Adrenal gland (tissue), 12 donors: ENCODE results near the gene ADARB2. TPM values are rescaled to one million over a fixed set of nuclear protein-coding genes. Genes with fewer than 3 reads are reported as not detected.

Experiments
- DNase-seq, 7 donors: peaks; one replicate each; pipeline ENCODE4 v3.0.0-alpha.2; 2019 to 2020
- H3K27ac ChIP-seq, 5 donors: fragments of 200-600 bp; sonication (generic) in 4 of 5; 1 replicate in 3 of 5; 2 replicates in 2 of 5; pipeline versions ENCODE4 v1.5.1 to v1.8.0; 2016 to 2020; ENCODE audit warnings: mild to moderate bottlenecking in 1 of 5
- H3K27me3 ChIP-seq: fragments of 200-600 bp; 2 replicates; pipeline ENCODE4 v1.8.0; 2021
- H3K36me3 ChIP-seq, 2 donors: fragments of 200-600 bp; replicated peaks in 1 of 2; 1 replicate in 1 of 2; 2 replicates in 1 of 2; pipeline versions ENCODE4 v1.5.1 to v1.8.0; 2018 to 2022
- H3K4me1 ChIP-seq, 2 donors: fragments of 200-600 bp; replicated peaks in 1 of 2; 1 replicate in 1 of 2; 2 replicates in 1 of 2; pipeline versions ENCODE4 v1.5.1 to v1.8.0; 2018 to 2021
- H3K4me3 ChIP-seq, 4 donors: fragments of 200-600 bp; sonication (generic) in 3 of 4; one replicate each; pipeline ENCODE4 v1.5.1; 2016 to 2018
- H3K9me3 ChIP-seq, 3 donors: fragments of 200-600 bp; sonication (generic) in 1 of 3; replicated peaks in 1 of 3; 1 replicate in 2 of 3; 2 replicates in 1 of 3; pipeline versions ENCODE4 v1.5.1 to v1.8.0; 2016 to 2021
- CTCF ChIP-seq, 6 experiments: fragments of 450-650 bp in 4 of 6; fragments of 200-600 bp in 2 of 6; sonication (generic) in 1 of 6; IDR thresholded peaks; 1 replicate in 5 of 6; 2 replicates in 1 of 6; pipeline versions ENCODE4 v1.5.1 to v1.8.0; 2016 to 2021; ENCODE audit warnings: antibody characterized with exemption in 6 of 6, mild to moderate bottlenecking in 2 of 6, moderate library complexity in 1 of 6
- POLR2A ChIP-seq, 2 donors: fragments of 450-650 bp; IDR thresholded peaks; one replicate each; pipeline ENCODE4 v1.6.1; 2017; ENCODE audit warnings: antibody characterized with exemption in 2 of 2, mild to moderate bottlenecking in 2 of 2, moderate library complexity in 1 of 2
- WGBS, 4 donors: extraction: QIAGEN DNeasy Blood & Tissue Kit in 2 of 4; methylation state at CpG; one replicate each; pipeline versions ENCODE4 v1.1.5 to v1.1.7; 2013 to 2017; 5-methylcytosine and 5-hydroxymethylcytosine counted together
- intact Hi-C, 2 donors: fragments of 100-400 bp; cut with DNase I; formaldehyde crosslinking; loops; one replicate each; pipeline versions ENCODE4 v1.14.1 to v1.15.0; 2022 to 2023
- polyA plus RNA-seq, 3 donors: library from polyadenylated mRNA; stranded (reverse); fragments of 200-250 nt in 2 of 3; fragments of 350-450 nt in 1 of 3; fragmentation: Illumina TruSeq in 1 of 3; extraction: RNeasy Lipid Tissue Mini Kit (QIAGEN cat#74804) in 1 of 3; gene quantifications; one replicate each; pipeline ENCODE4 v1.2.3, GENCODE V29; 2013 to 2014
- total RNA-seq, 9 donors: library from RNA; depleted of rRNA in 4 of 9; stranded (reverse); fragments of >200 nt in 4 of 9; fragments of 120-200 nt in 1 of 9; fragmentation: NEBNext Ultra II Directional in 1 of 9; extraction: Animal tissue kit (Norgen Biotek cat#: 25700) in 1 of 9; gene quantifications; one replicate each; pipeline versions ENCODE4 v1.1.0 to v1.2.4, GENCODE V29; 2013 to 2023
- donor health status: healthy with polysubstance abuse.
- donor health status: Bipolar disorder and iron deficiency.
- donor health status: DM: yes; HTN: yes; CAD: no.
- donor health status: DM: no; HTN: no; CAD: no.
- donor health status: DM: no; HTN: no; CAD: no.
- donor health status: DM: yes; HTN: yes; CAD: no.

The ADARB2 gene
- total and polyA plus RNA-seq, 12 donors: 0.14 to 3.1 (median 0.91) TPM

DNA sequence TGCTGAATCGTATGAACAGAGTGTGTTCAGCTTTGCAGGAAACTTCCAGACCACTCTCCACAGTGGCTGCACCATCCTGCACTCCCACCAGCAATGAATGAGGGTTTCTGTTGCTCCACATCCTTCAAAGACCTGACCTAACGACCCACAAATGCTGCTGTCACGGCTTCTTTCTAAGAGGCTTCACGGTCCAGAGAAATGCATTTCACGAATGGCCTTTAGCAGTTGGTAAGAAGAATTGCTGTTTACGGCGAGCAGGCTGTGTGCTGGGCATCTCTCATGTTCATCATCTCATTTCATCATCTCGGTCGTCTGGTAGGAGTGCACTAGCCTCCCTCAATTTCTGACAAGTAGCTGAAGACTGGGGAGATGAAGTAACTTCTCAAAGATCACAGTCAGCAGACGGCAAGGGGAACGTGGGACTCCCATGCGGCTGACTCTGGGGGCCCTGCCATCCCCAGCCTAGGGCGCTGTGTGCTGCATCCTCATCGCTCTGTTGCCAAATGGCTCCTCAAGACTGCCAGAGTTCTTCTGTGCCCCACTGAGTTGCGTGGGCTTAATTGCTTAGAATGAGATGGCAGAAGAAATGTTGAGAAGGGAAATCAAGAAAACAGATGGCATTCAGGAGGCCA is 72.9 kb downstream of the ADARB2 start:
- no peak overlapping the region for H3K27ac ChIP-seq
- no peaks in the 10 kb centered on the region for H3K9me3 ChIP-seq
- 53 to 60% (median 55%) methylated on average over 14 to 15 of the region's 15 CpGs for WGBS, 4 donors
- H3K4me1 ChIP-seq: no peaks in the 10 kb centered on the region
- no peak overlapping the region for H3K4me3 ChIP-seq
- no peaks in the 10 kb centered on the region for H3K36me3 ChIP-seq
- TF ChIP-seq CTCF (IDR thresholded peaks at IDR 0.05) (no peak), POLR2A (IDR thresholded peaks at IDR 0.05) (no peak)
- H3K27me3 ChIP-seq: no peaks in the 10 kb centered on the region
- intact Hi-C loops: no loop called here
- DNase-seq: no peak

DNA sequence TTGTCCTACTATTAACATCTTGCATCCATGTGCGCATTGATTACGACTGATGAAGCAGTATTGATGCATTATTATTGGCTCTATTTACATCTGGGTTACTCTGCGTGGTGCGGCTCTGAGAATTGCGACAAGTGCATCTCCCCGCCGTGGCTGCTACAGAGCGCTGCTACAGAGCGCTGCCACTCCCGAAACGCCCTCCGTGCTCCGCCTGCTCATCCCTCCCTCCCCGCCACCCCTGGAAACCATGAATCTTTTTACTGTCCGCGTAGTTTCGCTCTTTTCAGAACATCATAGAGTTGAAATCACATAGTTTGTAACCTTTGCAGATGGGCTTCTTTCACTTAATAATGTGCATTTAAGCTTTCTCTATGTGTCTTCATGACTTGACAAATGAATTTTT is 74.1 kb downstream of the ADARB2 start:
- no peak overlapping the region for H3K27ac ChIP-seq
- intact Hi-C loops: no loop called here
- no peaks in the 10 kb centered on the region for H3K9me3 ChIP-seq
- H3K36me3 ChIP-seq: no peaks in the 10 kb centered on the region
- H3K4me1 ChIP-seq: no peaks in the 10 kb centered on the region
- H3K4me3 ChIP-seq: no peak overlapping the region
- H3K27me3 ChIP-seq: no peaks in the 10 kb centered on the region
- no peak for TF ChIP-seq CTCF (IDR thresholded peaks at IDR 0.05)
- no peak for TF ChIP-seq POLR2A (IDR thresholded peaks at IDR 0.05)
- WGBS, 4 donors: 79 to 93% (median 90%) methylated on average over 17 of the region's 17 CpGs
- no peak for DNase-seq

- intact Hi-C loops: no loop called here
- Histone ChIP-seq H3K4me1 (no peaks in the 10 kb centered on the region), H3K27me3 (no peaks in the 10 kb centered on the region), H3K27ac (no peak overlapping the region), H3K4me3 (no peak overlapping the region), H3K9me3 (no peaks in the 10 kb centered on the region), H3K36me3 (no peaks in the 10 kb centered on the region)
- WGBS, 4 donors: 79 to 86% (median 83%) methylated on average over 15 to 20 of the region's 20 CpGs
- DNase-seq: no peak
- TF ChIP-seq CTCF (IDR thresholded peaks at IDR 0.05) (no peak), POLR2A (IDR thresholded peaks at IDR 0.05) (no peak)
Measured at GRCh38 chr10:1662438-1663025, 74.8 kb downstream of the ADARB2 start.

GRCh38 chr10:1661859-1662437 is 75.4 kb downstream of the ADARB2 start:
- no peak for DNase-seq
- 58 to 66% (median 62%) methylated on average over 10 to 14 of the region's 14 CpGs for WGBS, 4 donors
- TF ChIP-seq CTCF (IDR thresholded peaks at IDR 0.05): no peak
- TF ChIP-seq POLR2A (IDR thresholded peaks at IDR 0.05): no peak

More at GRCh38 chr10:1661859-1662437, 75.4 kb downstream of the ADARB2 start:
- Histone ChIP-seq H3K4me1 (no peaks in the 10 kb centered on the region), H3K36me3 (no peaks in the 10 kb centered on the region), H3K27me3 (no peaks in the 10 kb centered on the region), H3K9me3 (no peaks in the 10 kb centered on the region), H3K27ac (no peak overlapping the region), H3K4me3 (no peak overlapping the region)
- intact Hi-C loops: no loop called here
